ENCODE results near the gene NXN.
"Not testable (repeated sequence)": the region's sequence is repeated elsewhere in the genome, so short reads cannot be mapped to it uniquely, and the experiment has no call there.

Gene NXN

DNA sequence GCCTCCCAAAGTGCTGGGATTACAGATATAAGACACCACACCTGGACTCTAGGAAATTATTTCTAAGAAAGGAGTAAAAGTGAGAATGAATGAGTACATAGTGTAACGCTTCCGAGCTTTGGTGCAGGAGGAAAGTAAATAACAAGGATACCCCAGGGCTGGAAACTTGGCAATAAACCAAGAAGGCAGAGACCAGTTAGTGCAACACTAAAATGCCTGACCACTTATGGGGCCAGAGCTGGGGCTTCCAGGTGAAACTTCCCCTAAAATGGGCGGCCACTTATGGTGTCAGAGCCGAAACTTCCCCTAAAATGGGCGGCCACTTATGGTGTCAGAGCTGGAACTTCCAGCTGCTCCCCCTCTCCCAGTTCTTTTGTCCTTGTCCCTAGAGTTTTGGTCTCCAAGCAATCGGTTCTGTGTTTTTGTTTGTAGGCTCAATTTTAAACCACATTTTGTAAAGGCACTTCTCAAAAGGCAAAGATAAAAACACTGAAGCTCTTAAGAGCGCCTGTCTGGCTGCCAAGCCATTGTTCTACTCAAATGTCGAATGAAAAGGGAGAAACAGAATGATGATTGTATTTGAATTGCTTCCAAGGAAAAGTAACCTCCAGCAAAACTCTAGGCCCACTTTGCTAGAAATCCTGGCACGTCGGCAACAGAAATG lies 63.9 kb downstream of the NXN start:
- no peak for DNase-seq

DNA sequence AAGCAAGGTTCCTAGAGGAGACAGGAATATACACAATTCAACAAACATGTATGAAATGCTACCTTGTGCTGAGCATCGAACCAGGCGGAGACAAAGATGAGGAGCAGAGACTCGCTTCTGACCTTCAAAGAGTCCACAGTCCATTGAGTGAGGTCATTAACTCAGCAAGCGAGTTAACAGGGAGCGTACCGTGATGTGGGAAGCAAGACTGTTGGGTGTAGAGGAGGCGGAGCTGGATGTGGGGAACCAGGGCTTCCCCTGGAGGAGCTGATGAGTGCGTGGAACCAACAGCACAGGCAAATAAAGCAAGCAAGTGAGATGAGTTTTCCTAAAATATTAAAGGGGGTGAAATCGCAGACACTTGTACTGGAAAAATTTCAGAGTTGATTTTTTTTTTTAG lies 65.0 kb downstream of the NXN start:
- DNase-seq: no peak

DNA sequence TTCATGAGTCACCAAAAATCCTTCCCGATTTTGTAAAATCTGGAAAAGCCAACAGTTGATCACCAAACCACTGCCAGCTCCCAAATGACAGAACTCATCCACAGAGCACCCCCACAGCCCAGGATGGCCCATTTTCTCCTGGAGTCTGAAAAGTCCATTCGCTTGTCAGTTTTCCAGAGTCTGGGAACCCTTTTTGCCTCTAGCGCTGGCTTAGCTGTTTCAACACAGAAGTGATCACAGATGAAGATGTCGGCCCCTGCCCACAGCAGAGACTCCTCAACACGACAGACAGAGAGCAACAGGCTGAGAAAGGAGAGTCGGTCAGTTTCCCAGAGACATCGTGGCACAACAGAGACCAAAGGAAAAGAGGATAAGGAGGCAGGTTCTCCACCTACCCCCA lies 66.4 kb downstream of the NXN start:
- DNase-seq: no peak

DNA sequence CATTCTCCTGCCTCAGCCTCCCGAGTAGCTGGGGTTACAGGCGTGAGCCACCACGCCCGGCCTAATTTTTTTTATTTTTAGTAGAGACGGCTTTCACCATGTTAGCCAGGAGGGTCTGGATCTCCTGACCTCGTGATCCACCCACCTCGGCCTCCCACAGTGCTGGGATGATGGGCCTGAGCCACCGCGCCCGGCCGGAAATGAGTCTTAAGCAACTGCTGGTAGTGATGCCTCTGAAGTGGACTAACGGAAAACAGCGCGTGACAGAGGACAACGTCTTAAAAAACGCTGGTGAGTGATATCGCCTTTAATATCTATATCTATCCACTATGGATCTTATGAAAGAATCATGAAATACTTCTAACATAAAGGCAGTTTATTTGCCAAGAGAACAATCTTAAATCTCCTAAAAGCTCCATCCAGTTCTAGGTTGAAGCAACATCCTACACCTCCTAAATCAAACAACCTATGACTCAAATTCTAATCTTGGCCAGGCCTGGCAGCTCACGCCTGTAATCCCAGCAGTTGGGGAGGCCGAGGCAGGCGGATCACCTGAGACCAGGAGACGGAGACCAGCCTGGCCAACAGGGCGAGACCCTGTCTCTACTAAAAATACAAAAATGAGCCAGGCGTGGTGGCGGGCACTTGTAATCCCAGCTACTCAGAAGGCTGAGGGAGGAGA lies 69.8 kb downstream of the NXN start:
- DNase-seq: no peak

DNA sequence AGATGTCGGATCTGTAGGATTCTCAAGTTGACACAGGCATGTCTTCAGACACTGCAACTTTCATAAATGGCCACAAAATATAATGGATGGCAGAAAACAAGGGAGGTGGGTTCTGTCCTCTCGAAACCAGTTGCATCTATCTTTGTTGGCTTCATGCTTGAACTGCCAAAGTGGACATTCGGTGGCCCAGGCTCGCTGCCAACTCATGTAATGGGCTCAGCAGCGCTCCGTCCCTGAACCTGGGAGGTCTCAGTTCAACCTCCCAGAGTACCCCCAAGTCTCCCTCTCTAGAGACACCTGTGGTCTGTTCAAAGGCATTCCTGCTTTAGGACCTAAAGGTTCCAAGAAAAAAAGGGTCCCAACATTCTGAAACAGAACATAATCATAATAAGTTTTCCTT lies 71.9 kb downstream of the NXN start:
- DNase-seq: no peak

DNA sequence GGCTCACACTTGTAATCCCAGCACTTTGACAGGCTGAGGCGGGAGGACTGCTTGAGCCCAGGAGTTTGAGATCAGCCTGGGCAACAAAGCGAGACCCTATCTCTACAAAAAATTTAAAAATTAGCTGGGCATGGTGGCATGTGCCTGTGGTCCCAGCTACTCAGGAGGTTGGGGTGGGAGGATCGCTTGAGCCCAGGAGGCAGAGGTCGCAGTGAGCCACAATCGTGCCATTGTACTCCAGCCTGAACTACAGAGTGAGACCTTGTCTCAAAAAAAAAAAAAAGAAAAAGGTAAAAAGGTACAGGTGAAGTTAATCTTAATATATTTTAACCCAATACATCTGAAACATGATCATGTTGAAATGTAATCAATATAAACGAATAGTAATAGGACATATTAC lies 73.9 kb downstream of the NXN start:
- not testable (repeated sequence) for DNase-seq

DNA sequence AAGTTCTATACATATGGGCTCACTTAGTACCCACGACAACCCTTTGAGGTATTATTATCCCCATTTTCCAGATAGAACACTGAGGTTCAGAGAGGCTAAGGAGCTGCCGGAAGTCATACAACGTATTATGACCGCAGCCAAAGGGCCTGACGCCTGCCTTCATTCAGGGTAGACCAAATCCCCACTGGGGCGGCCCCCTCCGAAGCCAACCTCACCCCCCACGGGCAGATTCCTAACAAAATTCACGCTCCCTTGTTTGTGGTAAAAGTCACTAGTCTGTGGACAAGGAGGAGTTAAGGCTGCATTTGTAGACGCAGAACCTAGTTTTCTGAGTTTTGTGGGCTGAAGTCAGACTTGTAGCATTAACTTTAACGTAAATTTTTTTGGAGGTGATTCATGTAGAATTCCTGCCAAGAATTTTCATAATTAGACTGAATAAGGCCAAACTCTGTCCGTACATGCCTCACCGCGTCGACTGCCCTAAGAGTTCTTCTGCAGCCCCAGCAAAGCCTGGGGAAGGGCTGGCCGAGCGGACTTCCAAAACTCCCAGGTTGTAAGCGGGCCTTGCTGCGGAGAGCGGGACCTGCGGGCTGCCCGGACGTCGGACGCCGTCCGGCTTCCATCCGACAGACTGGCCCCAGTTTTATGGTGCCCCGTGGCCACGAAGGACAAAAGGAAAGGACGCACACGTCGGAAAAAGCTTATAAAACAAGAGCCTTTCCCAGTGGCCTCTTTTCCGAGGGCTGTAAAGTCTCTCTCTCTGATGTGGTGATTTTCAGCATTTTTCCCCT lies 75.7 kb downstream of the NXN start:
- no peak for DNase-seq

DNA sequence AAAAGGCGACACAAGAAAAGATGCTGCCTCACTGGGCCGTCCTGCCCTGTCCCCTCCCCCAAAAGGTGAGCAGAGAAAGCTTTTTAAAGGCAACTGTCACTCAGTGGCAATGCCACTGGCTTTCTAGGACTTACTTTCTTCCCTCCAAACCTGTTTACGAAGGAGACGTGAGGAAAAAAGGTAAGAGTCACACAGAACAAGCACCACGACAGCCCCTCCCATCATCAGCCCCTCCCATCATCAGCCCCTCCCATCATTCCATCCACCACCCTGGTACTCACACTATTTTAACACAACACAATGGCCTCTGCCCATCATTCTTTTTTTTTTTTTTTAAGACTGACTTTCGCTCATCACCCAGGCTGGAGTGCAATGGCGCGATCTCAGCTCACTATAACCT lies 77.1 kb downstream of the NXN start:
- no peak for DNase-seq

DNA sequence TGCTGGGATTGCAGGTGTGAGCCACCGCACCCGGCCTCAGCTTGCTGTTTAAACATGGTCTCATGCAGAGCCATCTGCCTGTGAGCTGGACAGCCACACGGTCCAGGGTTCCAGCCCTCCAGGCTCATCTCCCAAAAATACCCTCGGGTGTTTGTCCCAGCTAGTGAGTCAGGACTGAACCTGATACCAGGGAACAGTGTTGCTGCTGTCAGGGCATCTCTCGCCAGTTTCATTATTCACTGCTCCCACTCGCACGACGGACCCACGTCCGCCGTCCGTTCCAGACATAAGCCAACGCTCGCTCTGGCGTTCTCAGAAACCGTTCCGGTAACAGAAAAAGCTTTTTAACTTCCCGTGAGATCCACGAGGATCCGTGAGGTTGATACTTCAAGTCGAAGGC lies 77.6 kb downstream of the NXN start:
- no peak for DNase-seq

DNA sequence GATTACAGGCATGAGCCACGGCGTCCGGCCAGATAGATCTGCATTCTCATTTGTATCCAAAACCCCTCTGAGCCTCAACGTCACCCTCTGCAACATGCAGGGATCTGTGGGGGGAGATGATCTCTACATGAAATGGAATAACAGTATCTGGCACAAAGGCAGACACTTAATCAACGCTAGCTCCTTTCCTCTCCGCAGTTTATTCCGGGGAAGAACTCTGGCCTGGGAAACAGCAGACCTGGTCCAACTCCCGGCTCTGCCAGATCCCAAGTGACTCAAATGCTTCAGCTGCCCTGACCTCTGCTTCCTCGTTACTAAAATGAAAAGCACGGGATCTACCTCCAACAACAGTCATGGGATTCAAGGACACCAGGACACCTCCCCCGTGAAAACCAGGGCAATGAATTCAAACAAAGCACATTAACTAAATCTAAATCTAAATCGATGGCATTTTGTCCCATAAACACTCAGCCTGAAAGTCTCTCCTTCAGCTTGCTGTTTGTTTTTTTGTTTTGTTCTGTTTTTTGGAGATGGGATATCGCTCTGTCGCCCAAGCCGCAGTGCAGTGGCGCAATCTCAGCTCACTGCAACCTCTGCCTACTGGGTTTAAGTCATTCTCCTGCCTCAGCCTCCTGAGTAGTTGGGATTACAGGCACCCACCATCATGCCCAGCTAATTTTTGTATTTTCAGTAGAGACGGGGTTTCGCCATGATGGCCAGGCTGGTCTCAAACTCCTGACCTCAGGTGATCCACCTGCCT lies 78.2 kb downstream of the NXN start:
- DNase-seq: no peak

DNA sequence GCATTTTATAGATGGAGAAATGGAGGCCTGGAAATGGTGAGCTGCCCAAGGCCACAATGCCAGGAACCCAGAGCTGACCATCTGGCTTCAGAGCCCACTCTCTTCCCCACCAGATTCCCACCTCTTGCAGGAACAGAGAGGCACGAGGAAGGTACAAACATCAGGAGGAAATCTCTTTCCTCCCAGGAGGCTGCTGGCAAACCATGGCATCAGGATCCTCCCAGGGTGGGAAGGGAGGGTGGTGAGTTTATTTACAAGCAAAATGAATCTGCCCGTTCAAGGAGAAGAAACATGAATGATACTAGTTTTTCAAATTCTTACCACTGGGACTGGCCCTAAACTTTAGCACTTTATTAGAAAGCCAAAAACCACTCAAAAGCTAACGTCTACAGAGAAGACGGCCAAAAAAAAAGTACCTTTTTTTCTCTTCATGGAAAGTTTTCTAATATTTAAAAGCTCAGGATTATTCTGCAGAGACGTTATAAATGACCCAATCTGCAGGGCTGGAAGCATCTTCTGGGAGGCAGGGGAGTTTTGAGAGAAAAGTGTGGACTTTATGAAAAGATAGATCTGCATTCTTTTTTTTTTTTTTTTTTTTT lies 79.1 kb downstream of the NXN start:
- no peak for DNase-seq

DNA sequence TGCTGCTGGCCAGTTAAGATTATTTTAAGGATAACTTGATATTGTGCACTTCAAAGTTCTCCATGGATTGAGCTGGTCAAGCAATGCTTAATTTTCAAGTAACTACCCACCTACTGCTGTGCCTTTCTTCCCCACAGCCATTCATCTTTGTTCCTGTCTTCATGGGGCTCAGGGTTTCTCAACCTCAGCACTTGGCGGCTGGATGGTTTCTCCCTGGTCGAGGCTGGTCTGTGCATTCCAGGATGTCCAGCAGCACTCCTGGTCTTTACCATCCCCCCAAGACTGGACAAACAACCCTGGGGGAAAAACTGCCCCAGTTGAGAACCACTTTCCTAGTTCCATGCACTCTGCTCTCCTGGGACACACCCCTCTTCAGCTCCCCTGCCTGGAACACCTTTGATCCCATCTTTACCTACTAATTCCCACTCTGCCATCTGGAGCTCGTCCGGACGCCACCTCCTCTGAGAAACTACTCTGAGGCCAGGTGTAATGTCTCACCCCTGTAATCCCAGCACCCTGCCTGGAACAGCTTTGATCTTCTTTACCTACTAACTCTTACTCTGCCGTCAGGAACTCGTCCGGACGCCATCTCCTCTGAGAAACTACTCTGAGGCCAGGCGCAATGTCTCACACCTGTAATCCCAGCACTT lies 81.5 kb downstream of the NXN start:
- DNase-seq: no peak

DNA sequence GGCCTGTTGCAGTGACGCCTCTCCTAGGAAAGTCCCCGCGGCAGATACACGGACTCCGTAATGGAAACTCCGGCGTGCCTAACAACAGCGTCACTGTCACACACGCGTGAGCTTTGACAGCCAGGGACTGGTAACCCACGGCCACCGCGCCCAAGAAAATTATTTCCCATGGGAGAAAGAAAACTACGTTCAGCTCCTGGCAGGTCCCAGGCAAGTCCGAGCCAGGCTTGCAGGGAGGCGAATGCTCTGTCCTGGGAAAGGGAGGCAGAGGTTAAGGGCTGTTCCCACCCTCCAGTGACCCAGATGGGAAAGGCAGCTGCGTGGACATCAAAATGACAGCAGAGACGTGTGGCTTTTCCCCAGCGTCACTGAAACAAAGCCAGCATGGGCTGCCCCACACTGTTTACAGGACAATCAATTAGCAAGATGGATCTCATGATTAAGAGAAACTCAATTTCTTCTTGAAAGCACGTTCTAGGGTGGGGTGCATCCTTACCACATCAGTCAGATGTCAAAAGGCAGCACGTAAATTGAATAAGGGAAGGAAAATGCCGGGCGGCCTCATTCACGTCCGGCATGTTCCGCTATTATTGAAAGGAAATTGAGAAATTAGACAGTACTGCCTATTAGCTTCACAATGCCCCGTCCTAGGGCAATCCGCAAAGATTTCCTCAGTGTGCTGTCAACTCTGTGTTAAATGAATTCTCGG lies 82.5 kb downstream of the NXN start:
- no peak for DNase-seq

DNA sequence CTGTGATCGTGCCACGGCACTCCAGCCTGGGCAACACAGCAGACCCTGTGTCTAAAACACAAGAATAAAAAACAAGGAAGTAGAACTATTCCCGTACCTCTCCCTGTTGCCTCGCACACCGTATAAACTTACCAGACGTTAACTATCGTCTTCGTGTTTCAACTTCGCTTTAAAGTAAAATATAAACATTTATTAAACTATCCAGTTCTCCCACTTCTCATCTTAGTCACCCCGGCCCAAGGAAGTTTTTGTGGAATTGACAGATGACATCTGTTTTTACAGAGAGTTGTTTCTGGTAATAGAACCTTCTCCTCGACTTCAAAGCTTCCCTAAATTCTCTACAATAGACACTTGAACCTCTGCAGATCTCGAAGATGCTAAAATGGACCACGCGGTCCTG lies 83.1 kb downstream of the NXN start:
- DNase-seq: no peak

DNA sequence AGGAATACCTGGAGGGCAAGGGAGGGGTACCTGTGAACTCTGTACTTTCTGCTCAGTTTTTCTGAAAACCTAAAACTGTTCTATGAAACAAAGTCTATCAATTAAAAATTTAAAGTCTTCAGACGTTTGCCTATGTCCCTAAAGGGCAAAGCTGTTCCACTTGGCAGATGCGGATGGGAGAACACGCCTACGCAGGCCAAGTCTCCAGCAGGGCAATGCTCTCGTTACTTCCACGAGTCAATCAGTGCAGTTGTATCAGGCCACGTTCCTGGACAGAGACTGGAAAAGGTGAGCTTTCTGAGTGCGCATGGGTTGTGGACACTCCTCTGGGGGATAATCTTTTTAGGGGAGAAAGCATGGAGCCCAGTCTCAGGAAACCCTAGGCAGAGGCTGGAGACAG lies 86.6 kb downstream of the NXN start:
- no peak for DNase-seq

DNA sequence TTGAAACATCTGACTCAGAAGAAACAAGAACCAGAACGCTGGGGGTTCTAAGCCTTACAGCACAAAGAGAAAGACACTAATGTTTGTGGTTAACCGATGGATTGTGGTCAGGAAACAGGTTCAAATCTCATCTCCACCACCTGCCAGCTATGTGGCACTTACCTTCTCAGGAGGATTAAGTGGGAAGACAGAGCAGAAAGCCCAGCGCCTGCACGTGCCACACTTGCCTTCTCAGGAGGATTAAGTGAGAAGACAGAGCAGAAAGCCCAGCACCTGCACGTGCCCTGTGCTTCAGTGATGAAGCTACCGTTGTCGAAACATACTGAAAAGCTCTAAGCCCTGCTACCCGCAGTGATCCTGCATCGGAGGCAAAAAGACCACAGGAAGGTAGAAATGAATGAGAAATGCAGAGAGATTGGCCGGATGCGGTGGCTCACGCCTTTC lies 90.6 kb downstream of the NXN start:
- DNase-seq: peak; percentile 70

DNA sequence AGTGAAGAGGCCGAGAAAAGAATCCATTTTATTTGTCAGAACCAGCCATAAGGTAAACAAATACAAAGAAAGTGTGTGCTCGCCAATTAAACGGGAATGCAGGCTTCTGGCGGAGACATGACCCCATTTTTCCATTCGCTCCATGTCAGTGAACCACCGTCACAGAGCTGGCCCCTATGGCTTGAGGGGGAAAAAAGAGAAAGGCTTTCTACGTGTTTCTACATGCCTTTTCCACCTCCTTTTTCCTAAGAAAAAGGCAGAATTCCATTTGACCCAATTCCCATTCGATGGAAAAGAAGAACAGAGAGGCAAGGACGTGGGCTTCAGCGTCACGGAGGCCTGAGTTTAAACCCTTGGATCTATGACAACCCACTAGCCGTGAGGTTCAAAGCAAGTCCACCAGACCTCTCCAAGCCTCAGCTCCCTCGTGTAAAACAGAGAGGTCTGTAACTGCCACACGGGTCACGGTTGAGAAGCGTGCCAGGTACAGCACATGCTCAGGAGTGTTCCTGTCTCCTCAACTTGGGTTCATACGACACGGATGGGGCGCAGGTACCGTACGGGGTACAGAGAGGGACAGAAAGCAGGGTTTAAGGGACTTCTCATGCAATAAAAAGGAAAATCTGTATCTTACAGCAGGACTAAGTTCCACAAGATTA lies 91.9 kb downstream of the NXN start:
- DNase-seq: no peak

DNA sequence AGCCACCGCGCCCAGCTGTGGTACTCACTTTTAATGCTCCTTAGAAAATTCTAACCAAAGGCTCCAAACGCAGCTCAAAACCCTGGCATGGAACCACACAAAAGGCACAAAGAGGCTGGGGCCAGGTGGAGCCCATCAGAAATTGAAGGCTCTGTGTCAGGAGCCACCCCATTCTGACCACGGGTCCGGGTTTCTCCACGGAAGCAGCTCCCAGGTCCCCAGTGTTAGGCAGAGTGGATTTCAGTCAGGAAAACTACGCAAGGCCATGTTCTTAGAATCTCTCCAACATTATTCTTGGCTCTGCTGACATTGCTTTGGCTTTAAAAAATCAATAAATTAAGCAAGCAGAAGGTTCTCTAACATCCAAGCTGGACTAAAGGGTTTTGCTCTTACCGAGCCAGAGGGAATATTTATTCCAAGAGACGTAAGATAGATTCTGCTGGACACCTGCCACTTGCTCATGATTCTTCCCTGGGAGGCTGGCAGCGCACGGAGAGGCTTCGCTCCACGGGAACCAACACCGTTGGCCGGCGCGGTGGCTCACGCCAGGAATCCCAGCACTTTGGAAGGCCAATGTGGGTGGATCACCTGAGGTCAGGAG lies 93.5 kb downstream of the NXN start:
- no peak for DNase-seq

DNA sequence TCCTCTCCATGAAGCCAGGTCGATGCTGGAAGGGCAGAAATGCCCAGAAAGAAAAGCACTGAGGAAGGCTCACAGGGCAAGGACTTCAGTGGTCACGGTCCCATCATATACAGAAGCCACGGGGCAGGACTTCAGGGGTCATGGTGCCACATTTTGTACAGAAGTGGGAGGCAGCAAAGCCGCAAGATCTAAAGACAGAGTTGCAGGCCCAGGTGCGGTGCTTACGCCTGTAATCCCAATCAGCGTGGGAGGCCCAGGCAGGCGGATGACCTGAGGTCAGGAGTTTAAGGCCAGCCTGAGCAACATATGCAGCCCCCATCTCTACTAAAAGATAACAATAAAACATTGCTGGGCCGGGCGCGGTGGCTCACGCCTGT lies 96.0 kb downstream of the NXN start:
- no peak for DNase-seq

DNA sequence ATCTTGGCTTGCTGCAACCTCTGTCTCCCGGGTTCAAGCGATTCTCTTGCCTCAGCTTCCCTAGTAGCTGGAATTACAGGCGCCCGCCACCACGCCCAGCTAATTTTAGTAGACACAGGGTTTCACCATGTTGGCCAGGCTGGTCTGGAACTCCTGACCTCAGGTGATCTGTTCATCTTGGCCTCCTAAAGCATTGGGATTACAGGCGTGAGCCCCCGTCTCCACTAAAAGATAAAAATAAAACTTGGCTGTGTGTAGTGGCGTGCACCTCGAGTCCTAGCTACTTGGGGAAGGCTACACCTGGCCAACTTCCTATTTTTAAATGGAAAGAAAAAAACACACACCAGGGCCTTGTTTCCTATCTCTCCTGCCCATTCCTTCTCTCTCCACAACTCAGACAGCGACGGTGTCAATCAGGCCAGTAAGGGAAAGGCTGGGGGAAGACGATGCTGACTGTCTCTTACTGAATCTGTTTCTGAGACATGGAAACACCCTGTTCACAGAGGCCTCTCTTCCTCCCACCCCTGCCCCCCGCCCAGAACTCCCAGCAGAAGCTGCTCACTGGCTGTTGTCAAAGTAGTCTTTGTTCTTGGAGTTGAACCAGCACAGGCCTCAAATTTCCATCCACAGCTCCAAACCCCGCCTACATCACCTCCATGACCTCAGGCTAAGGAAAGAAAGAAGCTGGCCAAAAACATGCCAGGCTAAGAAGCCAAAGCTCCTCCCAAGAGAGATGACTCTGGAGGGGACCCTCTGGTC lies 96.6 kb downstream of the NXN start:
- no peak for DNase-seq

Measured in activated CD4-positive, alpha-beta T cell treated with anti-CD3 and anti-CD28 coated beads, Interleukin-2, amount 50 U/mL, for 16 hours (primary cell).